ENCODE measurements around the gene KRT72.

KRT72 gene

DNA sequence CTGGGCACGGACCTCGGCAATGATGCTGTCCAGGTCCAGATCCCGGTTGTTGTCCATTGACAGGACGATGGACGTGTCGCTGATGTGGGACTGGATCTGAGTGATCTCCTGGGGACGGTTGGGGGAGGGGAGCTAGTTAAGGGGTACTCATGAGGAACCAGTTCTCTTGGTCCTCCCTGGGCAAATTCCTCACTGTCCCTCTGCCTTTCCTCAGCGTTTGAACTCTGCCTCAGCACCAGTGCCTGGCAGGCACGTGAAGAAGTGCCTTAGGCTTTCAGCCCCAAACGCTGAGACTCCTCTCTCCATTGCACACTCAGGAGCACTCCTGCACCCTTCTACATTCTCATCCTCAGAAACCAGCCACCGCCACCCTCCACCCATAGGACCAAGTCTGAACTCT, 9.7 kb downstream of the KRT72 start:
- TF ChIP-seq SPI1 (IDR thresholded peaks at IDR 0.05; ENCODE audit: borderline replicate concordance, low read depth) (no peak), POLR2AphosphoS5 (IDR thresholded peaks at IDR 0.05; ENCODE audit: low read depth) (no peak), GABPA (IDR thresholded peaks at IDR 0.05; ENCODE audit: low read depth) (no peak)
- TF ChIP-seq, protein P1, sequence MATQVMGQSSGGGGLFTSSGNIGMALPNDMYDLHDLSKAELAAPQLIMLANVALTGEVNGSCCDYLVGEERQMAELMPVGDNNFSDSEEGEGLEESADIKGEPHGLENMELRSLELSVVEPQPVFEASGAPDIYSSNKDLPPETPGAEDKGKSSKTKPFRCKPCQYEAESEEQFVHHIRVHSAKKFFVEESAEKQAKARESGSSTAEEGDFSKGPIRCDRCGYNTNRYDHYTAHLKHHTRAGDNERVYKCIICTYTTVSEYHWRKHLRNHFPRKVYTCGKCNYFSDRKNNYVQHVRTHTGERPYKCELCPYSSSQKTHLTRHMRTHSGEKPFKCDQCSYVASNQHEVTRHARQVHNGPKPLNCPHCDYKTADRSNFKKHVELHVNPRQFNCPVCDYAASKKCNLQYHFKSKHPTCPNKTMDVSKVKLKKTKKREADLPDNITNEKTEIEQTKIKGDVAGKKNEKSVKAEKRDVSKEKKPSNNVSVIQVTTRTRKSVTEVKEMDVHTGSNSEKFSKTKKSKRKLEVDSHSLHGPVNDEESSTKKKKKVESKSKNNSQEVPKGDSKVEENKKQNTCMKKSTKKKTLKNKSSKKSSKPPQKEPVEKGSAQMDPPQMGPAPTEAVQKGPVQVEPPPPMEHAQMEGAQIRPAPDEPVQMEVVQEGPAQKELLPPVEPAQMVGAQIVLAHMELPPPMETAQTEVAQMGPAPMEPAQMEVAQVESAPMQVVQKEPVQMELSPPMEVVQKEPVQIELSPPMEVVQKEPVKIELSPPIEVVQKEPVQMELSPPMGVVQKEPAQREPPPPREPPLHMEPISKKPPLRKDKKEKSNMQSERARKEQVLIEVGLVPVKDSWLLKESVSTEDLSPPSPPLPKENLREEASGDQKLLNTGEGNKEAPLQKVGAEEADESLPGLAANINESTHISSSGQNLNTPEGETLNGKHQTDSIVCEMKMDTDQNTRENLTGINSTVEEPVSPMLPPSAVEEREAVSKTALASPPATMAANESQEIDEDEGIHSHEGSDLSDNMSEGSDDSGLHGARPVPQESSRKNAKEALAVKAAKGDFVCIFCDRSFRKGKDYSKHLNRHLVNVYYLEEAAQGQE (IDR thresholded peaks at IDR 0.05; ENCODE audit: insufficient replicate concordance, low read depth): no peak
- TF ChIP-seq, protein P2, sequence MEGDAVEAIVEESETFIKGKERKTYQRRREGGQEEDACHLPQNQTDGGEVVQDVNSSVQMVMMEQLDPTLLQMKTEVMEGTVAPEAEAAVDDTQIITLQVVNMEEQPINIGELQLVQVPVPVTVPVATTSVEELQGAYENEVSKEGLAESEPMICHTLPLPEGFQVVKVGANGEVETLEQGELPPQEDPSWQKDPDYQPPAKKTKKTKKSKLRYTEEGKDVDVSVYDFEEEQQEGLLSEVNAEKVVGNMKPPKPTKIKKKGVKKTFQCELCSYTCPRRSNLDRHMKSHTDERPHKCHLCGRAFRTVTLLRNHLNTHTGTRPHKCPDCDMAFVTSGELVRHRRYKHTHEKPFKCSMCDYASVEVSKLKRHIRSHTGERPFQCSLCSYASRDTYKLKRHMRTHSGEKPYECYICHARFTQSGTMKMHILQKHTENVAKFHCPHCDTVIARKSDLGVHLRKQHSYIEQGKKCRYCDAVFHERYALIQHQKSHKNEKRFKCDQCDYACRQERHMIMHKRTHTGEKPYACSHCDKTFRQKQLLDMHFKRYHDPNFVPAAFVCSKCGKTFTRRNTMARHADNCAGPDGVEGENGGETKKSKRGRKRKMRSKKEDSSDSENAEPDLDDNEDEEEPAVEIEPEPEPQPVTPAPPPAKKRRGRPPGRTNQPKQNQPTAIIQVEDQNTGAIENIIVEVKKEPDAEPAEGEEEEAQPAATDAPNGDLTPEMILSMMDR (IDR thresholded peaks at IDR 0.05; ENCODE audit: insufficient read depth, low read length): no peak

DNA sequence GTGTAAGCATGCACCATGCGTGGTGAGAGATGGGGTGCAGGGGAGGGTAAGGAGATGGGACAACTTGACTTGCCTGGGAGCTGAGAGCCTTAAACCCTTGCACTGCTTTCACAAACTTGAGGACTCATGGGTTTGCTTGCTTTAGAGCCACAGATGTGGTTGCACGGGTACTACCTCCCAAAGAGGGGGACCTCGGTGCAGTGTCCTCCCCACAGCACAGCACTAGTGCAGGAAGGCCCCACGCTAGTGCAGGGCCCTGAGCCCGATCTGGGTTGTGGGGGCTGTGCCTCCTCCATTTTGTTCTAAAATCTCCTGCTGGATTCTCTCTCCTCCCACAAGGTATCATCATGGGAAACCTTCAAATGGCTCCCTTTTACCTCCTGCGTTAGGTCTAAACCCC, 11.2 kb downstream of the KRT72 start:
- TF ChIP-seq SPI1 (IDR thresholded peaks at IDR 0.05; ENCODE audit: borderline replicate concordance, low read depth) (no peak), GABPA (IDR thresholded peaks at IDR 0.05; ENCODE audit: low read depth) (no peak), POLR2AphosphoS5 (IDR thresholded peaks at IDR 0.05; ENCODE audit: low read depth) (no peak)
- TF ChIP-seq, protein P2 (IDR thresholded peaks at IDR 0.05; ENCODE audit: insufficient read depth, low read length): no peak
- TF ChIP-seq, protein P1 (IDR thresholded peaks at IDR 0.05; ENCODE audit: insufficient replicate concordance, low read depth): no peak

More for the DNA sequence above, 9.7 kb downstream of the KRT72 start:
- Histone ChIP-seq H3K27me3 (ENCODE audit: insufficient read depth, poor library complexity, severe bottlenecking) (peaks cover 2% of the 10 kb centered on the region), H3K27ac (replicated peaks) (no peak overlapping the region), H3K4me3 (replicated peaks; ENCODE audit: insufficient read depth, low read length) (no peak overlapping the region)
- no peak for DNase-seq (ENCODE audit: low read depth in 1 of 2, low spot score in 1 of 2)

DNA sequence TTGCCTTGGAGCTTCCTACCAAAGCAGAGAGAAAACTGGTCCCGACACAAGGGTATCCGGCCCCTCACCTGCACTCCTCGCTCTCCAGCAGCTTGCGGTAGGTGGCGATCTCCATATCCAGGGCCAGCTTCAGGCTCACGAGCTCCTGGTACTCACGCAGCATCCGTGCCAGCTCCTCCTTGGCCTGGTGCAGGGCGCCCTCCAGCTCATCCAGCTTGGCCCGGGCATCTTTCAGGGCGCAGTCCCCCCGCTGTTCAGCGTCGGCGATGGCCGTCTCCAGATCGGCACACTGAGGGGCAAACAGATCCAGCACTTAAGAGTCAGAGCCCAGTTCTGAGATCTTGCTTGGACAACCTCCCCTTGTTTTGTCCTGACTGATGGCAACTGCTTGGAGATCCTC, 13.7 kb downstream of the KRT72 start:
- DNase-seq (ENCODE audit: low read depth in 1 of 2, low spot score in 1 of 2): no peak
- Histone ChIP-seq H3K4me3 (replicated peaks; ENCODE audit: insufficient read depth, low read length) (no peak overlapping the region), H3K27me3 (ENCODE audit: insufficient read depth, poor library complexity, severe bottlenecking) (no peaks in the 10 kb centered on the region), H3K27ac (replicated peaks) (no peak overlapping the region)
- no peak for TF ChIP-seq SPI1 (IDR thresholded peaks at IDR 0.05; ENCODE audit: borderline replicate concordance, low read depth)
- TF ChIP-seq, protein P1 (IDR thresholded peaks at IDR 0.05; ENCODE audit: insufficient replicate concordance, low read depth): no peak
- no peak for TF ChIP-seq GABPA (IDR thresholded peaks at IDR 0.05; ENCODE audit: low read depth)
- TF ChIP-seq POLR2AphosphoS5 (IDR thresholded peaks at IDR 0.05; ENCODE audit: low read depth): no peak
- TF ChIP-seq, protein P2 (IDR thresholded peaks at IDR 0.05; ENCODE audit: insufficient read depth, low read length): no peak

More for the DNA sequence above, 11.2 kb downstream of the KRT72 start:
- no peak for DNase-seq (ENCODE audit: low read depth in 1 of 2, low spot score in 1 of 2)
- Histone ChIP-seq H3K27me3 (ENCODE audit: insufficient read depth, poor library complexity, severe bottlenecking) (no peaks in the 10 kb centered on the region), H3K27ac (replicated peaks) (no peak overlapping the region), H3K4me3 (replicated peaks; ENCODE audit: insufficient read depth, low read length) (no peak overlapping the region)
